PC-3 (cell line): ENCODE measurements around the gene RPS6KB1.
"Not testable (repeated sequence)": the region's sequence is repeated elsewhere in the genome, so short reads cannot be mapped to it uniquely, and the experiment has no call there.

Source experiments
- CTCF ChIP-seq: fragments of 300-600 bp; sonication (generic); conservative IDR thresholded peaks from 2 replicates; pipeline ENCODE4 v1.5.1; 2017; ENCODE audit warnings: antibody characterized with exemption, low read depth, mild to moderate bottlenecking, low read length
- EZH2phosphoT487 ChIP-seq: fragments of 300-600 bp; sonication (generic); IDR thresholded peaks from 2 replicates; pipeline ENCODE4 v1.6.1; 2018; ENCODE audit warnings: mild to moderate bottlenecking, antibody characterized with exemption, low read length, borderline replicate concordance

- not testable (repeated sequence) for TF ChIP-seq EZH2phosphoT487, CTCF
These were observed 54.4 kb downstream of the RPS6KB1 start for GRCh38 chr17:59947310-59947709.
